Measurements from ENCODE around the gene C1QTNF8.

DNA sequence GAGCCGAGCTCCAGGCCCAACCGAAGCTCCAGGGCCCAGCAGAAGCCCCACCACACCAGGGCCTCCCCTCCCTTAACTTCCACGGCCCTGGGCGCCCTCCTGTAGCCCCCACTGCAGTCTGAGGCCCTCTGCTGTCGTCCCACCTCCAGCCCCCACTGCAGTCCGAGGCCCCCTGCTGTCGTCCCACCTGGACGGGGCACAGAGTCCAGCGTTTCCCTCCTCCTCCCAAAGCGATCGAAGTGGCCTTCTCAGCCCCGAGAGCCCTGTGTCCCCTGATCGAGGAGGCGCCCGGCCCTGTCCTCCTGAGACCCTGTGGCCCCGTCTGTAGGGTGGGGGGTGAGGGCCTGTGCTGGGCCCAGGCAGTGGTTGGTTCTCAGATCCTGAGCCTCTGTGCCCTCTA lies 31.1 kb upstream of the C1QTNF8 start:
- TF ChIP-seq, protein P1, sequence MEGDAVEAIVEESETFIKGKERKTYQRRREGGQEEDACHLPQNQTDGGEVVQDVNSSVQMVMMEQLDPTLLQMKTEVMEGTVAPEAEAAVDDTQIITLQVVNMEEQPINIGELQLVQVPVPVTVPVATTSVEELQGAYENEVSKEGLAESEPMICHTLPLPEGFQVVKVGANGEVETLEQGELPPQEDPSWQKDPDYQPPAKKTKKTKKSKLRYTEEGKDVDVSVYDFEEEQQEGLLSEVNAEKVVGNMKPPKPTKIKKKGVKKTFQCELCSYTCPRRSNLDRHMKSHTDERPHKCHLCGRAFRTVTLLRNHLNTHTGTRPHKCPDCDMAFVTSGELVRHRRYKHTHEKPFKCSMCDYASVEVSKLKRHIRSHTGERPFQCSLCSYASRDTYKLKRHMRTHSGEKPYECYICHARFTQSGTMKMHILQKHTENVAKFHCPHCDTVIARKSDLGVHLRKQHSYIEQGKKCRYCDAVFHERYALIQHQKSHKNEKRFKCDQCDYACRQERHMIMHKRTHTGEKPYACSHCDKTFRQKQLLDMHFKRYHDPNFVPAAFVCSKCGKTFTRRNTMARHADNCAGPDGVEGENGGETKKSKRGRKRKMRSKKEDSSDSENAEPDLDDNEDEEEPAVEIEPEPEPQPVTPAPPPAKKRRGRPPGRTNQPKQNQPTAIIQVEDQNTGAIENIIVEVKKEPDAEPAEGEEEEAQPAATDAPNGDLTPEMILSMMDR (IDR thresholded peaks at IDR 0.05), result no peak
- no peak for TF ChIP-seq POLR2A (IDR thresholded peaks at IDR 0.05)
- TF ChIP-seq POLR2AphosphoS5 (IDR thresholded peaks at IDR 0.05), result no peak
- no peak for TF ChIP-seq EP300 (IDR thresholded peaks at IDR 0.05; ENCODE audit: low read depth)
